PC-9 (cell line): ENCODE measurements around the gene ARHGAP40.

ENCODE experiments used
- EZH2 ChIP-seq: fragments of 200-600 bp; sonication (generic); IDR thresholded peaks from 2 replicates; pipeline ENCODE4 v1.8.0; 2017; ENCODE audit warnings: antibody characterized with exemption, low read depth
- TF ChIP-seq, protein P1 (sequence below): fragments of 200-600 bp; sonication (generic); conservative IDR thresholded peaks from 2 replicates; pipeline ENCODE4 v1.6.1; 2017; ENCODE audit warnings: mixed run types, antibody characterized with exemption, mild to moderate bottlenecking, moderate library complexity

DNA sequence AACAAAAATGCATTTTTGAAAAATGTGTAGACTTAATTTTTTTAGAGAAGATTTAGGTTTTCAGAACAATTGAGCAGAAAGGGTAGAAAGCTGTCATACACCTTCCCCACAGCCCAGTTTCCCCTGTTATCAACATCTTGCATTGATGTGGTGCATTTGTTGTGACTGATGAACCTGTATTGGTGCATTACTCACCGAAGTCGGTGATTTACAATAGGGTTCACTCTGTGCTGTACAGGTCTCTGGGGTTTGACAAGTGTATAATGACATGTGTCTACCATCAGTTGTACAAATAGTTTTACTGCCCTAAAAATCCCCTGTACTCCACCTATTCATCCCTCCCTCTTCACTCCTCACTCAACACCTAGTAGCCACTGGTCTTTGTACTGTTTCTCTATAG lies 44.4 kb upstream of the ARHGAP40 start:
- TF ChIP-seq, protein P1, sequence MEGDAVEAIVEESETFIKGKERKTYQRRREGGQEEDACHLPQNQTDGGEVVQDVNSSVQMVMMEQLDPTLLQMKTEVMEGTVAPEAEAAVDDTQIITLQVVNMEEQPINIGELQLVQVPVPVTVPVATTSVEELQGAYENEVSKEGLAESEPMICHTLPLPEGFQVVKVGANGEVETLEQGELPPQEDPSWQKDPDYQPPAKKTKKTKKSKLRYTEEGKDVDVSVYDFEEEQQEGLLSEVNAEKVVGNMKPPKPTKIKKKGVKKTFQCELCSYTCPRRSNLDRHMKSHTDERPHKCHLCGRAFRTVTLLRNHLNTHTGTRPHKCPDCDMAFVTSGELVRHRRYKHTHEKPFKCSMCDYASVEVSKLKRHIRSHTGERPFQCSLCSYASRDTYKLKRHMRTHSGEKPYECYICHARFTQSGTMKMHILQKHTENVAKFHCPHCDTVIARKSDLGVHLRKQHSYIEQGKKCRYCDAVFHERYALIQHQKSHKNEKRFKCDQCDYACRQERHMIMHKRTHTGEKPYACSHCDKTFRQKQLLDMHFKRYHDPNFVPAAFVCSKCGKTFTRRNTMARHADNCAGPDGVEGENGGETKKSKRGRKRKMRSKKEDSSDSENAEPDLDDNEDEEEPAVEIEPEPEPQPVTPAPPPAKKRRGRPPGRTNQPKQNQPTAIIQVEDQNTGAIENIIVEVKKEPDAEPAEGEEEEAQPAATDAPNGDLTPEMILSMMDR: no peak
- no peak for TF ChIP-seq EZH2
